NCI-H1105 treated with DMSO at 0.1 percent for 48 hours (cell line): ENCODE results near the gene NMB.

Source experiments
- DNase-seq: peaks from one replicate; lab custom pipeline; 2025; lab: John Stamatoyannopoulos, UW

Gene NMB

GRCh38 chr15:84611631-84612030 lies 46.4 kb downstream of the NMB start:
- no peak for DNase-seq

- DNase-seq, result no peak
Measured at GRCh38 chr15:84609818-84610525, 48.0 kb downstream of the NMB start.

GRCh38 chr15:84608707-84609284 lies 49.2 kb downstream of the NMB start:
- DNase-seq, result no peak

DNA sequence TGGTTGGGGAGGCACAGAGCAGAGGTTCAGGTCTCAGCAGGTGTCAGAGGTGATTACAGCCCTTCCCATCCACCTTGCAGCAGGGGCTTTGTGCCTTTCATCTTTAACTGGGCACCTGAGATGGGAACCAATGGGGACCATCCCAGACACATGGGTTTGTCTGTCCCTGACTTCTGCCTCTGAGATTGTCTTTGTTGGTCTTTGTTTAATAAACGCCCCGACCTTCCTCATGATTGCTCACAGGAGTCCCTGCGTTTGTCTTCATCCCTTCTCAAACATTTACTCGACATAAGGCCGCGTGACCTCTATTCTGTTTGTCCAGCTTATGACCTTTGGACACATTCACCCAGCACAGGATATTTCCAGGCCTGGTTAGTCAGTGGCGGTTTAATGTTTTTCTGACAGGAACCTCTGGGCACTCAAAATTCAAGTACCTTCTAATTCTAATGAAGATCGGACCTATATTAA lies 51.3 kb downstream of the NMB start:
- no peak for DNase-seq

DNA sequence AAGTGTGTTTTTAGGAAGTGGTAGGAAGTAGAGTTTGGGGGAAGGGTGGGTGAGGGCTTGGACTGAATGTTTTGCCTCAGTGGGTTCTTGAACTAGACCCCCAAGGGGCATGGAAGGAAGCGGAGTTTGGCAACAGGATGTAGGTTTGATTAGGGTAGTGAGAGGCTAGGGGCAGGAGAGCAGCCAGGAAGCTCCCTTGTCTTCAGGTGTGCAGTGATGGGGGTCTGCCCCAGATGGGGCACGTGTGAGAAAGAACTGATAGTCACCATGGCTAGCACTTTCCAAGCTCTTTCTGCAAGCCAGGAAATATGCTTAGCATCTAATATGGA lies 52.5 kb downstream of the NMB start:
- no peak for DNase-seq
